ENCODE measurements around the gene IGFL1. TPM values are rescaled to one million over a fixed set of nuclear protein-coding genes. Genes with fewer than 3 reads are reported as not detected.

IGFL1 gene
- total RNA-seq, 4 donors from 2014 or later = not detected

DNA sequence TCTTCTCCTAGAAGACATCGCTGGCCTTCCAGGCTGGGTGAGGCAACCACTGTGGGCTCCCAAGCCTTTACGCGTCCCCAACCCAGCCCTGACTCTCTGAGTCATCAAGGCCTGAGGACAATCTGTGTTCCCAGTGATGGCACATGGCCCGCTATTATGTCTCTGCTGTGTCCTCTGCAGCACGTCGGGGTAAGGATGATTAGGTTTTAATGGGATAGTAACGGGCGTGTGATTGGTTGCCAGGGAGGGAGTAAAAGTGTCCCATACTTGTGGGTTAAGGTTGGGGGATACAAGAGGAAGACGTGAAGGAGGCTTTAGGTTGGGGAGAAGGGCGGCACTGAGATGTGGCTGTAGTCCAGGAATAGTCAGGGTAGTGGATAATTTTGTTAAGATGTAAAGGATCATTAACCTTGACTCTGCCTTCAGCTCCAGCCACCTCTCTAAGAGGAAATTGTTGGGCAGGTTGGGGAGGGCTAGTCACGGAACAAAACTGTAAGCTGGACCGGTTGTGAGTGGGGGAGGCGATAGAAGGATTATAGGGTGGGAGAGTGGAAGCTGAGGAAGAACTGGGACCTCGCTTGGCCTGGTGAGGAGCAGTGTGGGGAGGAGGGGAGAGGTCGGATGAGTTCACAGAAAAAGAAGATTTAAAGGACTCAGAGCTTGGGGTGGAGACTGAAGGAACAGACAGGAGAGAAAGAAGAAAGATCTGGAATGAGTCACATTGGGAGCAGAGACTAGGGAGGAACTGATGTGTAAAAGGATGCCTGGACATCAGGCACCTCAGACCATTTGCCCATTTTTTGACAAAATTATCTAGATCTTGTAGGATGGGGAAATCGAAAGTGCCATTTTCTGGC, 27.9 kb upstream of the IGFL1 start:
- Histone ChIP-seq H3K4me1 (no peaks in the 10 kb centered on the region), H3K36me3 (no peaks in the 10 kb centered on the region), H3K27ac (no peak overlapping the region), H3K9me3 (no peaks in the 10 kb centered on the region), H3K4me3 (no peak overlapping the region), H3K27me3 (no peaks in the 10 kb centered on the region)
- DNase-seq = no peak
- TF ChIP-seq POLR2A (IDR thresholded peaks at IDR 0.05) = no peak
- TF ChIP-seq, protein P1, sequence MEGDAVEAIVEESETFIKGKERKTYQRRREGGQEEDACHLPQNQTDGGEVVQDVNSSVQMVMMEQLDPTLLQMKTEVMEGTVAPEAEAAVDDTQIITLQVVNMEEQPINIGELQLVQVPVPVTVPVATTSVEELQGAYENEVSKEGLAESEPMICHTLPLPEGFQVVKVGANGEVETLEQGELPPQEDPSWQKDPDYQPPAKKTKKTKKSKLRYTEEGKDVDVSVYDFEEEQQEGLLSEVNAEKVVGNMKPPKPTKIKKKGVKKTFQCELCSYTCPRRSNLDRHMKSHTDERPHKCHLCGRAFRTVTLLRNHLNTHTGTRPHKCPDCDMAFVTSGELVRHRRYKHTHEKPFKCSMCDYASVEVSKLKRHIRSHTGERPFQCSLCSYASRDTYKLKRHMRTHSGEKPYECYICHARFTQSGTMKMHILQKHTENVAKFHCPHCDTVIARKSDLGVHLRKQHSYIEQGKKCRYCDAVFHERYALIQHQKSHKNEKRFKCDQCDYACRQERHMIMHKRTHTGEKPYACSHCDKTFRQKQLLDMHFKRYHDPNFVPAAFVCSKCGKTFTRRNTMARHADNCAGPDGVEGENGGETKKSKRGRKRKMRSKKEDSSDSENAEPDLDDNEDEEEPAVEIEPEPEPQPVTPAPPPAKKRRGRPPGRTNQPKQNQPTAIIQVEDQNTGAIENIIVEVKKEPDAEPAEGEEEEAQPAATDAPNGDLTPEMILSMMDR (IDR thresholded peaks at IDR 0.05) = no peak

DNA sequence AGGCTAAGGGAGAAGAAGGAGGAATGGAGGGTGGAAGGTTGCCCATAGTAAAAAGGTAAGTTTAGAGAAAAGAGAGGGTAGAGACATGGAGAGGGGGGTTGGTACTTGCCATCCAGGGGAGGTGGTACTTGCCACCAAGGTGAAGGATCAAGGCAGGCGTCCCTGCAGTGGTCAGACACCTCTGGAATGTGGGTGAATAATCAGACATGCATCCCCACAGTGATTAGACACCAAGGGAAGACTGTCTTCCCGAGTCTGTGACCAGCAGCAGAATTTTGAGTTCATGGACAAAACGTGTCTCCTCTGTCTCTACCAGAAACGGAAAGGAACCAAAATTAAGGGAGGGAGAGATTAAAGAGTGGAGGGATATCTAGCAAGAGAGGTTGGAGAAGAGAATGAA, 27.1 kb upstream of the IGFL1 start:
- Histone ChIP-seq H3K4me3 (no peak overlapping the region), H3K36me3 (no peaks in the 10 kb centered on the region), H3K27ac (no peak overlapping the region), H3K4me1 (no peaks in the 10 kb centered on the region), H3K9me3 (no peaks in the 10 kb centered on the region), H3K27me3 (no peaks in the 10 kb centered on the region)
- TF ChIP-seq, protein P1 (IDR thresholded peaks at IDR 0.05) = no peak
- TF ChIP-seq POLR2A (IDR thresholded peaks at IDR 0.05) = no peak
- no peak for DNase-seq

DNA sequence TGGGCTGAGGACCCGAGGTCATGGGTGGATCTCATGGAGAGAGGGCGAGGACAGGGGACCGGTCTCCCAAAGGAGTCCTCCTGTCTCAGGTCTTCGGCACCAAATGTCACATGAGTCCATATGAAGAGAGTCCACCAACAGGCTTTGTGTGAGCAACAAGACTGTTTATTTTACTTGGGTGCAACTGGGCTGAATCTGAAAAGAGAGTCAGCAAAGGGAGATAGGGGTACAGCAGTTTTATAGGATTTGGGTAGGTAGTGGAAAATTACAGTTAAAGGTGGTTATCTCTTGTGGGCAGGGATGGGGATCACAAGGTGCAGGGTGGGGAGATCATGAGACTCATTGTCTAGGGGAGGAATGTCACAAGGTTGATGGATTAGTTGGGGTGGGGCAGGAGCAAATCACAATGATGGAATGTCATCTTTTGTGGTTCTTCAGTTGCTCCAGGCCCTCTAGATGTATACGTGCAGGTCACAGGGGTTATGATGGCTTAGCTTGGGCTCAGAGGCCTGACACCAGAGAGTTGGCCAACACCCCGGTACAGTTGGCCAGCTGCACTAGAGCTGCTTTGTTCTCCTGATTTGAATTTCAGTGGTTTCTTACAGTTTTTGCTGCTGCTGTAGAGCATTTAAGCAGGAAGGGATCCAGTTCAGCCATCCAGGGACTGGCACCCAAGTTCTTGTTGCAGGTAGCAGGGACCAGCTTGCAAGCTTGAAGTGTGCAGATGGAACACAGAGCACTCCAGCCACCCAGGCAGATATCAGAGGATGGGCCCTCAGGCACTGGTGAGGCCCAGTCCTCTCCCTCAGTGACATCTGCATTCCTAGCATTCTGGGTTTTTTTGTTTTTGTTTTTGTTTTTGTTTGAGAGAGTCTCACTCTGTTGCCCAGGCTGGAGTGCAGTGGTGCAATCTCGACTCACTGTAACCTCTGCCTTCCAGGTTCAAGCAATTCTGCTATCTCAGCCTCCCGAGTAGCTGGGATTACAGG, 26.4 kb upstream of the IGFL1 start:
- Histone ChIP-seq H3K36me3 (no peaks in the 10 kb centered on the region), H3K4me1 (no peaks in the 10 kb centered on the region), H3K9me3 (no peaks in the 10 kb centered on the region), H3K27ac (no peak overlapping the region), H3K27me3 (no peaks in the 10 kb centered on the region), H3K4me3 (no peak overlapping the region)
- no peak for TF ChIP-seq POLR2A (IDR thresholded peaks at IDR 0.05)
- TF ChIP-seq, protein P1 (IDR thresholded peaks at IDR 0.05) = no peak
- DNase-seq = no peak

DNA sequence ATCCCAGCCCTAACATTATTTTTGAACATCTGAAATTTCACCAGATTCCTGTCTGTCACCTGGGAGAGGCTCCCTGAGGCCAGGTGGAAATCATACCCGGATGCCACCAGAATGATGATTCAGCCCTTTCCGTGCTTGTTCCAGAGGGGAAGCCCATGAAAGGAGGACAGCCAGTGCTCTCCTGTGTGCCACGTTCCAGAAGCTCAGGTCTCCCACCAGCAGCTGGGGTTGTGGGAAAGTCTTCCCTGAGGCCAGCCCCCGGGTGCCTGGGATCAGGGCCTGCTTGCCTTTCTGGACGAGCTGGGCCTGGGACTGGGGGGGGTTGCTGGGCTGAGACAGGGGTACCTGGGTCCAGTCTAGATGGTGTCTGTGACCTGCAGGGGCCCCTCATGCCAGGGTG, 25.5 kb upstream of the IGFL1 start:
- Histone ChIP-seq H3K36me3 (no peaks in the 10 kb centered on the region), H3K4me1 (no peaks in the 10 kb centered on the region), H3K27ac (no peak overlapping the region), H3K9me3 (no peaks in the 10 kb centered on the region), H3K4me3 (no peak overlapping the region), H3K27me3 (no peaks in the 10 kb centered on the region)
- DNase-seq = no peak
- TF ChIP-seq, protein P1 (IDR thresholded peaks at IDR 0.05) = no peak
- no peak for TF ChIP-seq POLR2A (IDR thresholded peaks at IDR 0.05)

DNA sequence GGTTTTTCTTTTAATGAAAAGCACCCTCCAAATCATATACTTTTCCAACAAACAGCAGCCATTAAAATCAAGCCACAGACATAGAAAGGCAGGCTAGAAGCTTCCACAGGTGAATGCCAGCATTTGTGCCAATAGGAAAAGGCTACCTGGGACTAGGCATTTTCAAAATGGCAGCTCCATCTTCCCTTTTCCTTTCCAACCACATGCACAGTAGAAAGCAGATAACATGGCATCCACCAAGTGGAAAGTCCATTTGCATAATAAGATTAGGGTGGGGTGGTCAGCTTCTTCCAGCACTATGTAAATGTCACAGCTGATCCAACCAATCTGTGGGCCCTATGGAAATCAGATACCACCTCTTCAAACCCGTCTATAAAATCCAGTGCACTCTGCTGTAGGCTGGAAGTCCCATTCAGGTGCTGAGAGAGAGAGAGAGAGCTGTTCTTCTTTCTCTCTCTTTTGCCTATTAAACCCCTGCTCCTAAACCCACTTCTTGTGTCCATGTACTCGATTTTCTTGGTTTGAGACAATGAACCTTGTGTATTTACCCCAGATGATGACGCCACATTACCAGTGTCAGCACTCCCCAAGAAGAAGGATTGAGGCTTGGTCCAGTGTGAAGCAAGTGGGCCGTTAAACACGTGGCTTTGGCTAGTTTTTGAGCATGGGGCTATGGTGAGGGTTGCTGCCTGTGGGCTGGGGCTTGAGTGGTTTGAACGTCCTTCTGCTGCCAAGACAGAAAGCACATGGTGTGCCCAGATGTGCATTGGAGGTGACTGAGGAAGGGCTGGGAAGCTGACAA, 24.2 kb upstream of the IGFL1 start:
- Histone ChIP-seq H3K36me3 (no peaks in the 10 kb centered on the region), H3K9me3 (no peaks in the 10 kb centered on the region), H3K27ac (no peak overlapping the region), H3K4me1 (no peaks in the 10 kb centered on the region), H3K4me3 (no peak overlapping the region), H3K27me3 (no peaks in the 10 kb centered on the region)
- TF ChIP-seq, protein P1 (IDR thresholded peaks at IDR 0.05) = no peak
- TF ChIP-seq POLR2A (IDR thresholded peaks at IDR 0.05) = no peak
- no peak for DNase-seq

All from Peyer's patch (tissue), 4 donors.